Endothelial cell of umbilical vein (primary cell): ENCODE measurements around the gene GREB1. TPM values are rescaled to one million over a fixed set of nuclear protein-coding genes. Genes with fewer than 3 reads are reported as not detected.

Experiments
- BruUV-seq: library from RNA; stranded (reverse); fragments of 400-500 nt; replicated peaks from 2 replicates; lab custom pipeline; 2021; lab: Mats Ljungman, UMichigan
- CTCF ChIA-PET: fragments of 300-600, 350-600 bp; sonication (Branson Sonifier 250); formaldehyde crosslinking; loops from one replicate; lab custom pipeline; 2021; ENCODE audit warnings: antibody characterized with exemption, inconsistent platforms; lab: Charles Lee
- POLR2A ChIA-PET: fragments of 300-600, 350-600 bp; sonication (Branson Sonifier 250); formaldehyde crosslinking; loops from one replicate; lab custom pipeline; 2021; ENCODE audit warnings: antibody characterized with exemption, inconsistent platforms; lab: Charles Lee
- DNase-seq: peaks from one replicate; pipeline ENCODE4 v3.0.0-alpha.2; 2011; ENCODE audit warnings: low read depth, low spot score
- FAIRE-seq: peaks from 2 replicates; lab custom pipeline; 2011; peaks lifted over from hg19 to GRCh38; lab: Jason Lieb, UNC
- H2AFZ ChIP-seq: 2 replicates; pipeline ENCODE4 v1.6.0; 2012; ENCODE audit warnings: low read depth, low read length, control low read depth, inconsistent platforms
- H3K27ac ChIP-seq: 2 replicates; pipeline ENCODE4 v1.5.1; 2011; ENCODE audit warnings: low read depth, mild to moderate bottlenecking, control low read depth, low read length, moderate library complexity; ENCODE audit not compliant: insufficient read depth
- H3K27me3 ChIP-seq, 2 experiments: 2 replicates each; pipeline versions ENCODE4 v1.6.0 to v1.6.1; 2011; ENCODE audit warnings: low read length in 2 of 2, mixed read lengths in 1 of 2; ENCODE audit not compliant: control insufficient read depth in 2 of 2, insufficient read depth in 2 of 2
- H3K36me3 ChIP-seq, 2 experiments: 2 replicates in 1 of 2; 3 replicates in 1 of 2; pipeline ENCODE4 v1.5.1; 2011; ENCODE audit warnings: low read length in 2 of 2, mild to moderate bottlenecking in 1 of 2, moderate library complexity in 1 of 2; ENCODE audit not compliant: control insufficient read depth in 2 of 2, insufficient read depth in 2 of 2; ENCODE audit errors: extremely low read depth in 1 of 2
- H3K4me1 ChIP-seq: 3 replicates; pipeline ENCODE4 v1.5.1; 2011; ENCODE audit warnings: mild to moderate bottlenecking, low read length; ENCODE audit not compliant: control insufficient read depth, insufficient read depth; ENCODE audit errors: extremely low read depth
- H3K4me2 ChIP-seq: 2 replicates; pipeline ENCODE4 v1.6.1; 2011; ENCODE audit warnings: low read length, control low read depth, mixed read lengths; ENCODE audit not compliant: insufficient read depth
- H3K4me3 ChIP-seq, 3 experiments: fragments of 200-600 bp in 1 of 3; sonication (generic), shearing (Covaris generic) in 1 of 3; replicated peaks in 1 of 3; 2 replicates each; pipeline ENCODE4 v1.5.1; 2011 to 2016; ENCODE audit warnings: control low read depth in 3 of 3, low read length in 3 of 3, mild to moderate bottlenecking in 2 of 3, inconsistent platforms in 1 of 3, low read depth in 1 of 3, moderate library complexity in 1 of 3; ENCODE audit not compliant: insufficient read depth in 1 of 3
- H3K79me2 ChIP-seq: 2 replicates; pipeline ENCODE4 v1.6.0; 2012; ENCODE audit warnings: low read length, inconsistent platforms; ENCODE audit not compliant: control insufficient read depth, insufficient read depth
- H3K9ac ChIP-seq: replicated peaks from 2 replicates; pipeline ENCODE3; 2011; ENCODE audit warnings: low read length, control low read depth; ENCODE audit not compliant: insufficient read depth; ENCODE audit errors: extremely low read depth
- H3K9me1 ChIP-seq: replicated peaks from 3 replicates; pipeline ENCODE4 v1.6.0; 2011; ENCODE audit warnings: mild to moderate bottlenecking, low read length; ENCODE audit not compliant: control insufficient read depth, insufficient read depth; ENCODE audit errors: extremely low read depth
- H3K9me3 ChIP-seq: replicated peaks from 2 replicates; pipeline ENCODE4 v1.5.1; 2012; ENCODE audit warnings: low read length, inconsistent platforms; ENCODE audit not compliant: control insufficient read depth, insufficient read depth
- H4K20me1 ChIP-seq: replicated peaks from 2 replicates; pipeline ENCODE3; 2011; ENCODE audit warnings: mild to moderate bottlenecking, low read length; ENCODE audit not compliant: control insufficient read depth, insufficient read depth; ENCODE audit errors: extremely low read depth
- EZH2 ChIP-seq: IDR thresholded peaks from 2 replicates; pipeline ENCODE4 v1.6.1; 2012; ENCODE audit warnings: borderline replicate concordance, low read depth, mild to moderate bottlenecking, moderate library complexity, low read length, inconsistent platforms; ENCODE audit not compliant: severe bottlenecking
- FOS ChIP-seq: IDR thresholded peaks from 2 replicates; pipeline ENCODE4 v1.6.1; 2011; ENCODE audit warnings: mild to moderate bottlenecking, low read length, moderate library complexity, borderline replicate concordance; ENCODE audit not compliant: insufficient read depth
- GATA2 ChIP-seq: IDR thresholded peaks from 2 replicates; pipeline ENCODE4 v1.7.0; 2011; ENCODE audit warnings: low read depth, mild to moderate bottlenecking, moderate library complexity, mixed read lengths, low read length; ENCODE audit not compliant: insufficient read length, insufficient read depth
- JUN ChIP-seq: IDR thresholded peaks from 2 replicates; pipeline ENCODE4 v1.6.1; 2011; ENCODE audit warnings: borderline replicate concordance, low read depth; ENCODE audit not compliant: insufficient read length, insufficient read depth
- MAX ChIP-seq: IDR thresholded peaks from 2 replicates; pipeline ENCODE4 v1.6.1; 2011; ENCODE audit not compliant: insufficient read depth, insufficient read length
- MYC ChIP-seq: IDR thresholded peaks from one replicate; pipeline ENCODE4 v1.6.1; 2011; ENCODE audit warnings: mild to moderate bottlenecking, low read depth, low read length
- POLR2A ChIP-seq: IDR thresholded peaks from 2 replicates; pipeline ENCODE4 v1.6.1; 2012; ENCODE audit warnings: low read depth, mild to moderate bottlenecking, control low read depth, low read length
- POLR2AphosphoS5 ChIP-seq: IDR thresholded peaks from 2 replicates; pipeline ENCODE4 v1.6.1; 2012; ENCODE audit warnings: low read depth, mild to moderate bottlenecking, control low read depth, low read length, moderate library complexity; ENCODE audit not compliant: insufficient read depth
- dilution Hi-C: fragments of 300-500 bp; cut with MboI; formaldehyde crosslinking; loops from one replicate; pipeline ENCODE4 v1.15.0; 2019; ENCODE audit warnings: low sequenced_read_pairs; ENCODE audit not compliant: extremely low pct_ligation_motif_present
- intact Hi-C: fragments of 100-400 bp; cut with micrococcal nuclease; formaldehyde crosslinking; loops from one replicate; pipeline ENCODE4 v1.10.0; 2022
- polyA plus RNA-seq, 4 experiments: library from polyadenylated mRNA; depleted of rRNA in 3 of 4; stranded (reverse) in 3 of 4; unstranded in 1 of 4; fragments of >200 nt; gene quantifications; 2 replicates each; pipeline versions ENCODE4 v1.2.1 to v1.2.3, GENCODE V29; 2011 to 2012; ENCODE audit warnings: missing spikeins in 1 of 4
- total RNA-seq: library from RNA; stranded (reverse); gene quantifications from 2 replicates; pipeline ENCODE4 v1.2.3, GENCODE V29; 2021
- TF ChIP-seq, protein P1 (sequence below), 2 donors: IDR thresholded peaks; 1 replicate in 1 of 2; 2 replicates in 1 of 2; pipeline ENCODE4 v1.5.1; 2011; ENCODE audit warnings: low read length in 2 of 2, mild to moderate bottlenecking in 2 of 2, moderate library complexity in 2 of 2, control low read depth in 1 of 2, inconsistent platforms in 1 of 2, low read depth in 1 of 2; ENCODE audit not compliant: insufficient read depth in 1 of 2; ENCODE audit errors: extremely low read depth in 1 of 2

GREB1 gene
- total and polyA plus RNA-seq, 2 donors (not counting 3 experiments of a cell fraction or from before 2014, with no cell fraction given) = 0.17 to 0.58 TPM

DNA sequence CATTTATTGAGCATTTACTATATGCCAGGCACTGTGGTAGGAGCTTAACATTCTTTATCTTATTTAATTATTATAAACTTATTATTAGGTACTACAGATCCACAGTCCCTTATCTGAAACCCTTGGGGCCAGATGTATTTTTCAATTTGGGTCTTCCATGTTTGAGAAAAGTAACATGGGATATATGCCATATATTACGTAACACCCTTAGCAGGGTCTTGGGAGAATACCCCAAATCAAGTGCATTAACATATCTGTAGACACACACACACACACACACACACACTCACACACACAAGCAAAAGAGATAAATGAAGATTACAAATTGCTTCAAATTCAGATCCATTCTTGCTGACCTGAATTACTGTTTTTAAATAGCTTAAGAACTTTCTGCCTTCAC, 122.4 kb downstream of the GREB1 start:
- H3K9me1 ChIP-seq = no peaks in the 10 kb centered on the region
- DNase-seq (no peak), FAIRE-seq (no peak)
- CTCF ChIA-PET = interaction anchor here (1.3 kb wide), 1 partner anchor 10 kb away, joined by 3 read pairs; no protein-coding TSS in a partner anchor
- H3K4me1 ChIP-seq = no peaks in the 10 kb centered on the region
- H3K79me2 ChIP-seq = no peaks in the 10 kb centered on the region
- POLR2A ChIA-PET = no interaction called here
- TF ChIP-seq, protein P1, sequence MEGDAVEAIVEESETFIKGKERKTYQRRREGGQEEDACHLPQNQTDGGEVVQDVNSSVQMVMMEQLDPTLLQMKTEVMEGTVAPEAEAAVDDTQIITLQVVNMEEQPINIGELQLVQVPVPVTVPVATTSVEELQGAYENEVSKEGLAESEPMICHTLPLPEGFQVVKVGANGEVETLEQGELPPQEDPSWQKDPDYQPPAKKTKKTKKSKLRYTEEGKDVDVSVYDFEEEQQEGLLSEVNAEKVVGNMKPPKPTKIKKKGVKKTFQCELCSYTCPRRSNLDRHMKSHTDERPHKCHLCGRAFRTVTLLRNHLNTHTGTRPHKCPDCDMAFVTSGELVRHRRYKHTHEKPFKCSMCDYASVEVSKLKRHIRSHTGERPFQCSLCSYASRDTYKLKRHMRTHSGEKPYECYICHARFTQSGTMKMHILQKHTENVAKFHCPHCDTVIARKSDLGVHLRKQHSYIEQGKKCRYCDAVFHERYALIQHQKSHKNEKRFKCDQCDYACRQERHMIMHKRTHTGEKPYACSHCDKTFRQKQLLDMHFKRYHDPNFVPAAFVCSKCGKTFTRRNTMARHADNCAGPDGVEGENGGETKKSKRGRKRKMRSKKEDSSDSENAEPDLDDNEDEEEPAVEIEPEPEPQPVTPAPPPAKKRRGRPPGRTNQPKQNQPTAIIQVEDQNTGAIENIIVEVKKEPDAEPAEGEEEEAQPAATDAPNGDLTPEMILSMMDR (IDR thresholded peaks at IDR 0.05; ENCODE audit: extremely low read depth in 1 of 2, insufficient read depth in 1 of 2, low read depth in 1 of 2, low read length in 2 of 2) = no peak
- TF ChIP-seq POLR2AphosphoS5 (no peak), MYC (no peak)
- no peak overlapping the region for H3K4me2 ChIP-seq
- no peaks in the 10 kb centered on the region for H3K36me3 ChIP-seq
- no peaks in the 10 kb centered on the region for H3K27me3 ChIP-seq
- no peaks in the 10 kb centered on the region for H4K20me1 ChIP-seq
- no peak overlapping the region for H3K4me3 ChIP-seq
- no peak overlapping the region for H3K9ac ChIP-seq
- H2AFZ ChIP-seq = no peak overlapping the region
- H3K9me3 ChIP-seq = no peaks in the 10 kb centered on the region
- H3K27ac ChIP-seq = no peak overlapping the region
- dilution Hi-C loops = no loop called here
- BruUV-seq = no TSS peak
- intact Hi-C loops = no loop called here

- Histone ChIP-seq H3K9me3 (no peaks in the 10 kb centered on the region), H3K27ac (no peak overlapping the region), H3K79me2 (no peaks in the 10 kb centered on the region), H4K20me1 (no peaks in the 10 kb centered on the region), H3K9ac (no peak overlapping the region), H3K9me1 (no peaks in the 10 kb centered on the region), H2AFZ (no peak overlapping the region), H3K4me1 (no peaks in the 10 kb centered on the region), H3K4me3 (no peak overlapping the region), H3K27me3 (no peaks in the 10 kb centered on the region), H3K36me3 (no peaks in the 10 kb centered on the region), H3K4me2 (no peak overlapping the region)
- CTCF ChIA-PET = interaction anchor here (1.3 kb wide), 1 partner anchor 10 kb away, joined by 3 read pairs; no protein-coding TSS in a partner anchor
- POLR2A ChIA-PET = no interaction called here
- TF ChIP-seq MAX (no peak), EZH2 (no peak), POLR2A (no peak), GATA2 (no peak), FOS (no peak), MYC (no peak), POLR2AphosphoS5 (no peak), JUN (no peak)
- TF ChIP-seq, protein P1 (IDR thresholded peaks at IDR 0.05; ENCODE audit: extremely low read depth in 1 of 2, insufficient read depth in 1 of 2, low read depth in 1 of 2, low read length in 2 of 2) = no peak
- DNase-seq = no peak
- dilution Hi-C loops = no loop called here
- BruUV-seq = no TSS peak
- no peak for FAIRE-seq
- intact Hi-C loops = no loop called here
Measured at GRCh38 chr2:11656671-11657101, 122.8 kb downstream of the GREB1 start.
